Upper lobe of left lung (tissue), 6 donors: ENCODE measurements around the gene KLHL11. TPM values are rescaled to one million over a fixed set of nuclear protein-coding genes. Genes with fewer than 3 reads are reported as not detected.

Experiments
- ATAC-seq, 2 donors: fragments of 200-7000 bp; cut with Tn5 transposase; one replicate each; pipeline ENCODE4 v1.9.1; 2022; ENCODE audit warnings: mild to moderate bottlenecking in 2 of 2, moderate library complexity in 2 of 2; ENCODE audit not compliant: low FRiP score in 2 of 2
- DNase-seq, 2 donors: peaks; one replicate each; pipeline ENCODE4 v3.0.0-alpha.2; 2019 to 2020
- H3K27ac ChIP-seq, 4 donors: fragments of 200-600 bp; sonication (generic); one replicate each; pipeline ENCODE4 v1.5.1; 2016 to 2019
- H3K27me3 ChIP-seq, 4 donors: fragments of 200-600 bp; sonication (generic); one replicate each; pipeline ENCODE4 v1.5.1; 2017 to 2019
- H3K36me3 ChIP-seq, 4 donors: fragments of 200-600 bp; sonication (generic); one replicate each; pipeline ENCODE4 v1.5.1; 2016 to 2019
- H3K4me1 ChIP-seq, 4 donors: fragments of 200-600 bp; sonication (generic); one replicate each; pipeline ENCODE4 v1.5.1; 2018 to 2019
- H3K4me3 ChIP-seq, 4 donors: fragments of 200-600 bp; sonication (generic); one replicate each; pipeline ENCODE4 v1.5.1; 2017 to 2019; ENCODE audit warnings: mild to moderate bottlenecking in 2 of 4, moderate library complexity in 1 of 4
- H3K9me3 ChIP-seq, 4 donors: fragments of 200-600 bp; sonication (generic); one replicate each; pipeline ENCODE4 v1.5.1; 2018 to 2019
- EP300 ChIP-seq, 4 donors: sonication (generic); formaldehyde crosslinking; IDR thresholded peaks; one replicate each; pipeline ENCODE4 v1.5.1; 2017; ENCODE audit warnings: antibody characterized with exemption in 4 of 4, control low read depth in 2 of 4
- POLR2A ChIP-seq, 4 donors: fragments of 450-650 bp; IDR thresholded peaks; one replicate each; pipeline ENCODE4 v1.5.1; 2016 to 2017; ENCODE audit warnings: antibody characterized with exemption in 4 of 4, mild to moderate bottlenecking in 2 of 4
- POLR2AphosphoS5 ChIP-seq, 2 donors: sonication (generic); formaldehyde crosslinking; IDR thresholded peaks; one replicate each; pipeline ENCODE4 v1.5.1; 2017; ENCODE audit warnings: antibody characterized with exemption in 2 of 2
- WGBS, 2 donors: methylation state at CpG; one replicate each; pipeline ENCODE4 v1.1.5; 2017 to 2018; 5-methylcytosine and 5-hydroxymethylcytosine counted together
- total RNA-seq, 6 donors: library from RNA; depleted of rRNA in 4 of 6; stranded (reverse); fragments of >200 nt in 4 of 6; gene quantifications; one replicate each; pipeline versions ENCODE4 v1.1.0 to v1.2.1, GENCODE V29; 2016 to 2021
- TF ChIP-seq, protein P1 (sequence below), 6 experiments: fragments of 450-650 bp in 4 of 6; fragments of 200-600 bp in 2 of 6; sonication (generic) in 2 of 6; IDR thresholded peaks; one replicate each; pipeline ENCODE4 v1.5.1; 2016 to 2019; ENCODE audit warnings: antibody characterized with exemption in 6 of 6
- donor health status: DM: no; HTN: no; CAD: no; lungs with moderate emphysema.
- donor health status: DM: no; HTN: yes; CAD: no; lungs with severe emphysema.

The KLHL11 gene
- total RNA-seq, 6 donors from 2014 or later = 13.3 to 25.2 (median 15.5) TPM

DNA sequence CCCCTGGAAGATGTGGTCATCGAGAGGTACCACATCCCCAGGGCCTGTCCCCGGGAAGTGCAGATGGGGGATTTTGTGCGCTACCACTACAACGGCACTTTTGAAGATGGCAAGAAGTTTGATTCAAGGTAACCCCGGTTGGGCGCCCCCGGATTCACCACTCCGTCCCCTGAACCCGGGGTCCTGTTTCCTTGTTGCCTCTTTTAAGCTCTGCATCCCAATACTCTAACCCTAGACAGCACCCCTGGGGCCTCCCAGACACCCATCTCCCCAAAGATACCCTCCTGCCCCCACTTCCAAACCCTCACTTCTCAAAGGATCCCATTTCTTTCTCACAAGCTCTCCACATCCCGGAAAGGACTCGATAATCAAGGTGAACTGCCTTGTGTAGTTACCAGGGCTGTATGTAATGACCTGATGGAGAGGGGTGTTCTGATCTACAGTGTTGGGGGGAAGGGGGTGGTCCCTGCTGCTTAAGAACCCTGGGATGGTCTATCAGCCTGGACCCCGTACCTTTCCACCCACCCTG lies 52.0 kb downstream of the KLHL11 start:
- DNase-seq = no peak
- peak overlapping the region; percentile 46 to 88 (median 65) for H3K4me3 ChIP-seq
- WGBS, 2 donors = 46 to 52% methylated on average over 11 to 12 of the region's 12 CpGs
- TF ChIP-seq, protein P1, sequence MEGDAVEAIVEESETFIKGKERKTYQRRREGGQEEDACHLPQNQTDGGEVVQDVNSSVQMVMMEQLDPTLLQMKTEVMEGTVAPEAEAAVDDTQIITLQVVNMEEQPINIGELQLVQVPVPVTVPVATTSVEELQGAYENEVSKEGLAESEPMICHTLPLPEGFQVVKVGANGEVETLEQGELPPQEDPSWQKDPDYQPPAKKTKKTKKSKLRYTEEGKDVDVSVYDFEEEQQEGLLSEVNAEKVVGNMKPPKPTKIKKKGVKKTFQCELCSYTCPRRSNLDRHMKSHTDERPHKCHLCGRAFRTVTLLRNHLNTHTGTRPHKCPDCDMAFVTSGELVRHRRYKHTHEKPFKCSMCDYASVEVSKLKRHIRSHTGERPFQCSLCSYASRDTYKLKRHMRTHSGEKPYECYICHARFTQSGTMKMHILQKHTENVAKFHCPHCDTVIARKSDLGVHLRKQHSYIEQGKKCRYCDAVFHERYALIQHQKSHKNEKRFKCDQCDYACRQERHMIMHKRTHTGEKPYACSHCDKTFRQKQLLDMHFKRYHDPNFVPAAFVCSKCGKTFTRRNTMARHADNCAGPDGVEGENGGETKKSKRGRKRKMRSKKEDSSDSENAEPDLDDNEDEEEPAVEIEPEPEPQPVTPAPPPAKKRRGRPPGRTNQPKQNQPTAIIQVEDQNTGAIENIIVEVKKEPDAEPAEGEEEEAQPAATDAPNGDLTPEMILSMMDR (IDR thresholded peaks at IDR 0.05) = no peak
- TF ChIP-seq POLR2AphosphoS5 (IDR thresholded peaks at IDR 0.05) (no peak), POLR2A (IDR thresholded peaks at IDR 0.05) (no peak), EP300 (IDR thresholded peaks at IDR 0.05) (no peak)
- peak overlapping the region; percentile 34 to 81 (median 70) for H3K27ac ChIP-seq
- ATAC-seq = no peak
- H3K4me1 ChIP-seq = peaks cover 29 to 35% (median 32%) of the 10 kb centered on the region in 4 donors
- H3K36me3 ChIP-seq = no peaks in the 10 kb centered on the region
- no peaks in the 10 kb centered on the region for H3K9me3 ChIP-seq
- H3K27me3 ChIP-seq = peaks cover 0 to 6% (median 0%) of the 10 kb centered on the region in 4 donors

DNA sequence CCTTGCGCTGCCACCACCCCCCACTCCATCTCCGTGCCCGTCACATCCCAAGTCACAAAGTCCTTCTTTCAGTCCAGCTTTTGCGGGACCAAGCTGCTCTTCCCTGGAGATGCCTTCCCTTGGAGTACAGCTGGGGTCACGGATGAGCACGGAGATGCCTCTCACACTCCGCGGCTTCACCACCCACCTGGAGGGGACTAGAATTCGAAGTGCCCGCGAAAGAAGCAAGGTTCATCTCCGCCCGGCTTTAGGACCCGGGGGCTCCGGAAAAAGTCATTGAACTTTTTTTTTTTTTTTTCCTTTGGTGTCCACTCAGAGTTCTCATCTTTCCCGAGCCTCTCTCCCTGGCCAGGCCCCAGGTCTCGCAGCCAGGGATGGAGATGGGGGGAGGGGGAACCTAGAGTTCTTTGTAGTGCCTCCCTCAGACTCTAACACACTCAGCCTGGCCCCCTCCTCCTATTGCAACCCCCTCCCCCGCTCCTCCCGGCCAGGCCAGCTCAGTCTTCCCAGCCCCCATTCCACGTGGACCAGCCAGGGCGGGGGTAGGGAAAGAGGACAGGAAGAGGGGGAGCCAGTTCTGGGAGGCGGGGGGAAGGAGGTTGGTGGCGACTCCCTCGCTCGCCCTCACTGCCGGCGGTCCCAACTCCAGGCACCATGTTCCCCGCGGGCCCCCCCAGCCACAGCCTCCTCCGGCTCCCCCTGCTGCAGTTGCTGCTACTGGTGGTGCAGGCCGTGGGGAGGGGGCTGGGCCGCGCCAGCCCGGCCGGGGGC lies 52.7 kb downstream of the KLHL11 start, which contains the start of gene FKBP10:
Gene FKBP10 (plus strand): TSS at position 624 of the 771 bp plus-strand sequence. CDS start 31 bp downstream, at position 655.
- Histone ChIP-seq H3K36me3 (peaks cover 0 to 4% (median 0%) of the 10 kb centered on the region in 4 donors), H3K27me3 (peaks cover 0 to 6% (median 0%) of the 10 kb centered on the region in 4 donors), H3K27ac (peak within 1 kb of the TSS; percentile 46 to 81 (median 72)), H3K9me3 (no peaks in the 10 kb centered on the region), H3K4me1 (peaks cover 29 to 35% (median 32%) of the 10 kb centered on the region in 4 donors), H3K4me3 (peak within 1 kb of the TSS; percentile 46 to 88 (median 65))
- WGBS, 2 donors = 1 to 5% methylated on average over 19 to 34 of the region's 35 CpGs
- peak in 1 of 2 donors; percentile 85 for DNase-seq
- TF ChIP-seq POLR2AphosphoS5 (IDR thresholded peaks at IDR 0.05) = peak in 1 of 2 donors; percentile 9
- no peak for TF ChIP-seq POLR2A (IDR thresholded peaks at IDR 0.05)
- TF ChIP-seq EP300 (IDR thresholded peaks at IDR 0.05) = no peak
- ATAC-seq = peak; percentile 34 to 77

DNA sequence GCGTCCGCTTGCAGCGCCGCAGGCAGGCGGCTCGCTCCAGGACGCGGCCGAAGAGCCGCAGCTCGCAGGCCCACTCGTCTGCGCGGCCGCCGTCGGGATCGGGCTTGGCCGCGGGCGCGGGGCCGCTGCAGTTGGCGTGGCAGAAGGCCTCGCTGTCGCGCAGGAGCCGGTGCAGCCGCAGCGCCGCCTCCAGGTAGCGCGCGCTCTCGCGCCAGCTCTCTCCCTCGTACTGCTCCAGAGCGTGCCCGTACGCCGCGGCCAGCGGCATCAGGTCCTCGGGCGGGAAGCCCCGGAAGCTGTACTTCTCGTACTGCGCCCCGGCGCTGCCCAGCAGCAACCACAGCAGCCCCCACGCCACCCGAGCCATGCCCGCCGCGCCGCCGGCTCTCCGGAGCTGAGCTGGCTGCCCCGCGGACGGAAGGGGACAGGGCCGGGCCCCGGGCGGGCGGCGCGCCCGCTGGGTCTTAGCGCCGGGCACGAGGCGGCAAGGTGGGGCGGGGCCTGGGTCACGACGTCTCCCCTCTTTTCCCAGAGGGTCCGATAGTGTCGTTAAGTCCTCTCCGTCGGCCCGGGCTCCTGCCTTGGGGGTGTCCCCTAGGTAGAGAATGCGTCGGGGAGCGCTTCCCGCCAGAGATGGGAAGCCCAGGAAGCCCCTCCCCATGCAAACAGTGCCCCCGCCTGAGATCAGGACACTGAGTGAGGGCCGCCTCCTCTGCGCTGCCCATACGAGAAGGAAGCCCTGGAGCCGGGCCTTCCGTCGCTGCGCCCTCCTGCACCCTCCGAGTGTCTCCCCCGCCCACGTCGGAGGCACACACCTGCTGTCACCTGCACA lies 53.5 kb downstream of the KLHL11 start, which contains the start of gene P3H4:
Gene P3H4 (minus strand): TSS at position 401 of the 832 bp plus-strand sequence. CDS start 34 bp downstream, at position 367.
- ATAC-seq (peak; percentile 83 to 93), DNase-seq (peak; percentile 81 to 96)
- TF ChIP-seq, protein P1 (IDR thresholded peaks at IDR 0.05) = peak; percentile 63 to 92 (median 88)
- peak in 1 of 4 donors; percentile 39 for TF ChIP-seq POLR2A (IDR thresholded peaks at IDR 0.05)
- no peak for TF ChIP-seq EP300 (IDR thresholded peaks at IDR 0.05)
- H3K27ac ChIP-seq = peak within 1 kb of the TSS; percentile 46 to 81 (median 72)
- 1% methylated on average over 26 to 60 of the region's 96 CpGs for WGBS, 2 donors
- peaks cover 29 to 35% (median 32%) of the 10 kb centered on the region in 4 donors for H3K4me1 ChIP-seq
- H3K9me3 ChIP-seq = no peaks in the 10 kb centered on the region
- peaks cover 0 to 4% (median 0%) of the 10 kb centered on the region in 4 donors for H3K36me3 ChIP-seq
- peaks cover 0 to 6% (median 0%) of the 10 kb centered on the region in 4 donors for H3K27me3 ChIP-seq
- H3K4me3 ChIP-seq = peak within 1 kb of the TSS; percentile 46 to 88 (median 65)

DNA sequence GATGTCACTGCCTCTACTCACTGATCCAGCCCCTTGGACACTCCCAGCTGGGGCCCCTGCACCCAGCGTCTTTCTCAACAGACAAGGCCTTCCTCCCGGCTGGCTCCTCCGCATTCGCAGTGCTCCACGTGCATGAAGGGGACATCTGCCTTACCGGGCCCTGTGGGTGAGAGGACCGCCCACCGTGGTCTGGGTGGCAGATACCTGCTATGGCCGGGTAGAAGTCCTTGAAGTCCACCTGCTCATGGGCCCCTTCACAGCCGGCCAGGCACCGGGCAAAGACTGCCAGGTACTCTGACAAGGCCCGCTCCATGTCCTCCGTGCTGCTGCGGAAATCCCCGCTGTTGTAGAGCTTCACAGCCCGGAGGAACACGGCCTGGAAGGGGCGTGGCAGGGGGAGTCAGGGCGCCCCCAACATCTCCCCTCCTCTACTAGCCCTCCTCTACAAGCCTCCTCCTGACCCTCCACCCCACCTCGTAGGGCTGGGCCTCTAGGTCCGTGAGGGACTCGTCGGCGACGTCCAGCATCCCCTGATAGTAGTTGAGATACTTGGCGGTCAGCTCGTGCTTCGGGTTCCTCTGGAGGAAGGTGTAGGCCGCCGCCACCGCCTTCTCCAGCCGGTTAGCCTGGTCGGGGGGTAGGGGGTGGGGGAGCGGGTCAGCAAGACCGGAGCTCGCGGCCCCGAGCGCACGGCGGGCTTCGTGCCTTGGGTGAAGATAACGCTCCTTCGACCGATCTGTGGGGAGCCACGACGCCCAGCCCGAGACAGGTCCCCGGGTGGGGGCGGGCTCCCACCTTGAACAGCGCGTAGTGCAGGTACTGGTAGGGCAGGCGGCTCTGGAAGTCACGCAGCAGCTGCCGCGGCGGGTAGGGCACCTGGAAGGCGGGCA lies 54.3 kb downstream of the KLHL11 start:
- peaks cover 29 to 35% (median 32%) of the 10 kb centered on the region in 4 donors for H3K4me1 ChIP-seq
- peak overlapping the region; percentile 46 to 88 (median 65) for H3K4me3 ChIP-seq
- 43 to 52% methylated on average over 19 to 20 of the region's 58 CpGs for WGBS, 2 donors
- no peak for DNase-seq
- no peaks in the 10 kb centered on the region for H3K9me3 ChIP-seq
- H3K27ac ChIP-seq = peak overlapping the region; percentile 46 to 81 (median 72)
- peaks cover 0 to 4% (median 0%) of the 10 kb centered on the region in 4 donors for H3K36me3 ChIP-seq
- peaks cover 0 to 6% (median 0%) of the 10 kb centered on the region in 4 donors for H3K27me3 ChIP-seq
- TF ChIP-seq, protein P1 (IDR thresholded peaks at IDR 0.05) = no peak
- TF ChIP-seq EP300 (IDR thresholded peaks at IDR 0.05) (no peak), POLR2A (IDR thresholded peaks at IDR 0.05) (no peak), POLR2AphosphoS5 (IDR thresholded peaks at IDR 0.05) (no peak)
- peak in 1 of 2 donors; percentile 1 for ATAC-seq
